HG03354 (cell line): Measurements from ENCODE around the gene SSBP3.
A peak's percentile ranks its signal among the peaks of the same experiment; 100 is the strongest.

Source experiments
- ATAC-seq: cut with Tn5 transposase; IDR thresholded peaks from one replicate; pipeline ENCODE4 v1.9.1; 2021; ENCODE audit warnings: mild to moderate bottlenecking; ENCODE audit not compliant: unreplicated experiment, poor library complexity, severe bottlenecking

The SSBP3 gene

GRCh38 chr1:54297596-54298283, 108.5 kb downstream of the SSBP3 start:
- no peak for ATAC-seq

GRCh38 chr1:54296666-54297065, 109.5 kb downstream of the SSBP3 start:
- no peak for ATAC-seq

GRCh38 chr1:54294887-54295286, 111.3 kb downstream of the SSBP3 start:
- ATAC-seq: no peak

GRCh38 chr1:54292002-54292911, 113.9 kb downstream of the SSBP3 start:
- ATAC-seq: no peak

- no peak for ATAC-seq
These were observed 114.8 kb downstream of the SSBP3 start for GRCh38 chr1:54291276-54292001.

- ATAC-seq: no peak
These were observed 115.5 kb downstream of the SSBP3 start for GRCh38 chr1:54290506-54291184.

- no peak for ATAC-seq
These were observed 116.4 kb downstream of the SSBP3 start for GRCh38 chr1:54289712-54290233.

GRCh38 chr1:54287801-54288211, 118.4 kb downstream of the SSBP3 start:
- no peak for ATAC-seq

GRCh38 chr1:54287176-54287650, 119.0 kb downstream of the SSBP3 start:
- peak; percentile 64 for ATAC-seq

GRCh38 chr1:54285815-54286345, 120.3 kb downstream of the SSBP3 start:
- no peak for ATAC-seq

- ATAC-seq: no peak
These were observed 121.2 kb downstream of the SSBP3 start for GRCh38 chr1:54284781-54285529.

GRCh38 chr1:54283635-54284385, 122.4 kb downstream of the SSBP3 start:
- ATAC-seq: no peak

GRCh38 chr1:54282101-54282847, 123.9 kb downstream of the SSBP3 start:
- no peak for ATAC-seq

GRCh38 chr1:54280651-54281050, 125.5 kb downstream of the SSBP3 start:
- no peak for ATAC-seq

GRCh38 chr1:54279457-54279856, 126.7 kb downstream of the SSBP3 start:
- no peak for ATAC-seq

GRCh38 chr1:54278941-54279422, 127.2 kb downstream of the SSBP3 start:
- no peak for ATAC-seq
